Activated CD8-positive, alpha-beta T cell treated with anti-CD3 and anti-CD28 coated beads for 36 hours (primary cell): Measurements from ENCODE around the gene VPS11. TPM values are rescaled to one million over a fixed set of nuclear protein-coding genes. Genes with fewer than 3 reads are reported as not detected.

ENCODE experiments used
- ATAC-seq: fragments of 200-7000 bp; cut with Tn5 transposase; one replicate; pipeline ENCODE4 v1.10.0; 2021; ENCODE audit warnings: mild to moderate bottlenecking, moderate library complexity
- CTCF ChIA-PET: fragments of 350-600 bp; sonication (Branson Sonifier 250); formaldehyde crosslinking; loops from one replicate; lab custom pipeline; 2021; ENCODE audit warnings: antibody characterized with exemption; lab: Charles Lee
- POLR2A ChIA-PET: fragments of 350-600 bp; sonication (Branson Sonifier 250); formaldehyde crosslinking; loops from one replicate; lab custom pipeline; 2021; ENCODE audit warnings: antibody characterized with exemption; lab: Charles Lee
- DNase-seq: peaks from one replicate; pipeline ENCODE4 v3.0.0-alpha.2; 2020
- H3K27ac Mint-ChIP-seq: one replicate; pipeline ENCODE4 v1.8.0; 2021; ENCODE audit warnings: mild to moderate bottlenecking, mixed read lengths
- H3K27me3 Mint-ChIP-seq: one replicate; pipeline ENCODE4 v1.8.0; 2021; ENCODE audit warnings: mixed read lengths
- H3K36me3 Mint-ChIP-seq: one replicate; pipeline ENCODE4 v1.8.0; 2021; ENCODE audit warnings: low read depth, mixed read lengths
- H3K4me1 Mint-ChIP-seq: one replicate; pipeline ENCODE4 v1.8.0; 2021; ENCODE audit warnings: low read depth, mixed read lengths
- H3K4me3 Mint-ChIP-seq: one replicate; pipeline ENCODE4 v1.8.0; 2021; ENCODE audit warnings: mild to moderate bottlenecking, moderate library complexity, mixed read lengths
- H3K9me3 Mint-ChIP-seq: one replicate; pipeline ENCODE4 v1.8.0; 2021; ENCODE audit warnings: mixed read lengths
- CTCF ChIP-seq: fragments of 200-600 bp; IDR thresholded peaks from one replicate; pipeline ENCODE4 v1.8.0; 2022; ENCODE audit warnings: antibody characterized with exemption, mild to moderate bottlenecking
- intact Hi-C: fragments of 100-400 bp; cut with micrococcal nuclease; formaldehyde crosslinking; loops from one replicate; pipeline ENCODE4 v1.10.0; 2022
- total RNA-seq, 2 experiments: library from RNA; stranded (reverse); gene quantifications; one replicate each; pipeline ENCODE4 v1.2.3, GENCODE V29; 2021

Gene VPS11
- total RNA-seq, 2 experiments from 2014 or later: 17.1 to 17.2 TPM

DNA sequence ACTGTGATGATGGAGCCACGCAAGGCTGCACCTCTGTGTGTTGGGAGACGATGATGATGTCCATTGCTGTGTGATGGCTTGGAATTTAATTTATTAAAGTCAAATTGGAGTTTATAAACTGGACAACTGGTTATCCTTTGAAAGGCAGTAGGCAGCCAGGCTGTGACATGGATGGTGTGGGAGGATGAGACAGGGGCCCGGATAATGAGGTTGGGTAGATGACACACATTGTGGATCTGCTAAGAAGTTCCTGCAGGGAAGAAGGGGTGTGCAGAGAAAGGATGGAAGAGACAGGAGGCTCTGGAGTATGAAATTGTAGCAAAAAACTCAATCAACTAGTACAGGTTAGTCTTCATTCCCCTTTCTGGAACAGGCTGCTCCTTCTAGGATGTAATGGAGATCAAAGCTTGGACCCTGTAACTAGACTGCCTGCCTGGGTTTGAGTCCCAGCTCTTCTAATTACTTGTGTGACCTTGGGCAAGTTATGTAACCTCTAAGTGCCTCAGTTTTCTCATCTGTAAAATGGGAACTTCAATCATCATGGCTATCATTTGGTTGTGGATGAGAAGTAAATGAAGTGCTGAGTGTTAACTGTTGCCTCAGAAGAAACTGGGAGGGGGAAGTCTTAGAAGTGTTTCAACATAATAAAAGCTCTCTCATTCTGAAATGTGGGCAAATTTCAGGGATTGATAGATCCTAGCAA, 49.5 kb downstream of the VPS11 start:
- no peak overlapping the region for H3K4me3 Mint-ChIP-seq
- POLR2A ChIA-PET: interaction anchor here (0.6 to 2.9 kb wide), 9 partner anchors 8 to 120 kb away, joined by 3 to 19 read pairs (median 3); partner anchors contain the start of genes C2CD2L, CENATAC and TRAPPC4
- H3K36me3 Mint-ChIP-seq: peaks cover 36% of the 10 kb centered on the region

GRCh38 chr11:119118227-119118626, 50.6 kb downstream of the VPS11 start:
- Mint-ChIP-seq H3K9me3 (no peaks in the 10 kb centered on the region), H3K4me1 (peaks cover 38% of the 10 kb centered on the region), H3K4me3 (no peak overlapping the region), H3K27me3 (no peaks in the 10 kb centered on the region), H3K36me3 (peaks cover 32% of the 10 kb centered on the region), H3K27ac (no peak overlapping the region)
- ChIA-PET POLR2A (interaction anchor here (0.6 to 6.2 kb wide), 6 partner anchors 7 to 159 kb away, joined by 3 to 46 read pairs (median 4); partner anchors contain the start of gene C2CD2L), CTCF (interaction anchor here (0.8 to 1.3 kb wide), 6 partner anchors 8 to 88 kb away, joined by 3 to 5 read pairs (median 4); partner anchors contain the start of genes CBL and VPS11)
- intact Hi-C loops: no loop called here
- TF ChIP-seq CTCF: no peak
- ATAC-seq (no peak), DNase-seq (no peak)

More for the DNA sequence above, 49.5 kb downstream of the VPS11 start:
- DNase-seq (no peak), ATAC-seq (no peak)
- Mint-ChIP-seq H3K27ac (peak overlapping the region; percentile 37), H3K27me3 (no peaks in the 10 kb centered on the region), H3K4me1 (peaks cover 34% of the 10 kb centered on the region), H3K9me3 (no peaks in the 10 kb centered on the region)
- no peak for TF ChIP-seq CTCF
- CTCF ChIA-PET: interaction anchor here (0.9 to 1.3 kb wide), 2 partner anchors 15 to 50 kb away, joined by 3 to 5 read pairs; partner anchors contain the start of genes DPAGT1 and VPS11
- intact Hi-C loops: no loop called here

DNA sequence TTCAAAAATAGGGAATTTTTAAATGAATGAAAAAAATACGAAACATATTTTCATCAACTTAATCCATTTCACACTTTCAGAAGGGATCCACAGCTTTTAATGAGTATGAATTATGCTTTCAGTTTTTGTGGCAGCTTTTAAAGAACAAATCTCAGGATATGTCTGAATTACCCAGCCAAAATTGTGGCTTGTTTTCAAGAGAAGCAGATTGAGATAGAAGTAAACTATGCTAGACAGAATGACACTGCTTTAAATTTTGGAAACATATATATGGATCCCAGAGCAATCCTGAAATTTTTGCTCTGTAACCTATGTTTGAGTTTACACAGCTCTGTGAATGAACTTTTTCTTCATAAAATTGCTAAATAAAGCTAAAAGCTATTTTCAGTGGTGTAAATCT, 51.3 kb downstream of the VPS11 start:
- TF ChIP-seq CTCF: no peak
- H3K27ac Mint-ChIP-seq: no peak overlapping the region
- ChIA-PET CTCF (interaction anchor here (0.8 to 1.2 kb wide), 5 partner anchors 9 to 87 kb away, joined by 3 to 5 read pairs (median 4); partner anchors contain the start of gene CBL), POLR2A (interaction anchor here (0.6 to 6.2 kb wide), 5 partner anchors 8 to 1149 kb away, joined by 3 to 46 read pairs (median 3); partner anchors contain the start of gene C2CD2L)
- ATAC-seq (no peak), DNase-seq (no peak)
- no peaks in the 10 kb centered on the region for H3K9me3 Mint-ChIP-seq
- H3K4me1 Mint-ChIP-seq: peaks cover 37% of the 10 kb centered on the region
- no peaks in the 10 kb centered on the region for H3K27me3 Mint-ChIP-seq
- no peak overlapping the region for H3K4me3 Mint-ChIP-seq
- H3K36me3 Mint-ChIP-seq: peaks cover 28% of the 10 kb centered on the region
- intact Hi-C loops: no loop called here

- peak overlapping the region; percentile 89 for H3K27ac Mint-ChIP-seq
- no peaks in the 10 kb centered on the region for H3K9me3 Mint-ChIP-seq
- ATAC-seq (no peak), DNase-seq (no peak)
- no peak for TF ChIP-seq CTCF
- ChIA-PET POLR2A (interaction anchor here (0.6 to 6.2 kb wide), 9 partner anchors 10 to 203 kb away, joined by 3 to 46 read pairs (median 4); no protein-coding TSS in a partner anchor), CTCF (interaction anchor here (0.9 to 2.2 kb wide), 5 partner anchors 14 to 85 kb away, joined by 3 to 7 read pairs (median 4); no protein-coding TSS in a partner anchor)
- peak overlapping the region; percentile 93 for H3K4me3 Mint-ChIP-seq
- H3K36me3 Mint-ChIP-seq: peaks cover 24% of the 10 kb centered on the region
- H3K27me3 Mint-ChIP-seq: no peaks in the 10 kb centered on the region
- intact Hi-C loops: no loop called here
- peaks cover 33% of the 10 kb centered on the region for H3K4me1 Mint-ChIP-seq
Measured at GRCh38 chr11:119120639-119121007, 53.0 kb downstream of the VPS11 start.
